RWPE2 (cell line): ENCODE results near the gene MYMK.

ENCODE experiments used
- ATAC-seq: fragments of 200-7000 bp; cut with Tn5 transposase; 3 replicates; pipeline ENCODE4 v1.9.1; 2021; ENCODE audit warnings: low read depth
- DNase-seq: peaks from one replicate; pipeline ENCODE4 v3.0.0-alpha.2; 2020; ENCODE audit warnings: low spot score
- H3K27ac ChIP-seq: fragments of 450-650 bp; 2 replicates; pipeline ENCODE4 v1.5.1; 2017; ENCODE audit warnings: mild to moderate bottlenecking; ENCODE audit not compliant: poor library complexity, severe bottlenecking
- H3K27me3 ChIP-seq: fragments of 250-450 bp; sonication (Bioruptor Pico); 2 replicates; pipeline ENCODE4 v1.5.1; 2021; ENCODE audit warnings: mild to moderate bottlenecking, moderate library complexity; ENCODE audit not compliant: insufficient read depth, poor library complexity, severe bottlenecking
- H3K36me3 ChIP-seq: fragments of 250-450 bp; sonication (Bioruptor Pico); 2 replicates; pipeline ENCODE4 v1.5.1; 2020; ENCODE audit warnings: low read depth, mild to moderate bottlenecking, moderate library complexity
- H3K4me1 ChIP-seq: fragments of 250-450 bp; sonication (Bioruptor Pico); 2 replicates; pipeline ENCODE4 v1.5.1; 2021; ENCODE audit warnings: mild to moderate bottlenecking, moderate library complexity; ENCODE audit not compliant: insufficient read depth, poor library complexity, severe bottlenecking
- H3K4me3 ChIP-seq: fragments of 250-450 bp; sonication (Bioruptor Pico); 2 replicates; pipeline ENCODE4 v1.5.1; 2021; ENCODE audit warnings: mild to moderate bottlenecking, moderate library complexity; ENCODE audit not compliant: severe bottlenecking
- H3K9me3 ChIP-seq: fragments of 250-450 bp; sonication (Bioruptor Pico); 2 replicates; pipeline ENCODE4 v1.5.1; 2021; ENCODE audit warnings: mild to moderate bottlenecking, moderate library complexity; ENCODE audit not compliant: severe bottlenecking
- TF ChIP-seq, protein P1 (sequence below): fragments of 450-650 bp; IDR thresholded peaks from one replicate; pipeline ENCODE4 v1.5.1; 2017; ENCODE audit warnings: mild to moderate bottlenecking, moderate library complexity; ENCODE audit not compliant: poor library complexity, severe bottlenecking

Gene MYMK

DNA sequence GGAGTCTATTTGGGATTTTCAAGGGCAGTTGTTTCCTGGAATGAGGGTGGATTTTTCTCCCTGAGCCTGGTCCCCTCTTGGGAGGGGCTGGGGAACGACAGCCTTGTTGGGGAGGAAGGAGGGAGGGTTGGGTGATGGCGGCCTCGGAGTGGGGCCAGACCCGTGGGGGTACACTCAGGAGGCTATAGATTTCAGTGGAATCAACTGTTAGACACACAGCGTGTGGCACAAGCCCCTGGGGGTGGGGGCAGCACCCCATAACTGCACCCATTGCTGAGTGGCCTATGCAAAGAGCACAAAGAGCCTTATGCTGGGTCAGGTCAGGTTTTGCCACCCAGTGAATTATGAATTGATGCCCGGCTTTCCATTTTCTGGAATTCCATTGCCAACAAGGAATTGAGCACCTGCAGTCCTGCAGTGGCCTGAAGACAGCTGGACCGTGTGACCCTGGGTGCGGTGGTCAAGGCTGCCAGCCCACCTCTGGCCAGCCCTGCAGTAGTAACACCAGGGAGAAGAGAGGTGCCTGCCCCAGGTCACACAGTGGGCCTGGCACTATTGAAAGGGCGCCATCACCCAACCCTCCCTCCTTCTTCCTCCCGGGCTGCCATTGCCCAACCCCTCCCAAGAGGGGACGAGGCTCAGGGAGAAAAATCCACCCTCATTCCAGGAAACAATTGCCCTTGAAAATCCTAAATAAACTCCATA, 8.4 kb downstream of the MYMK start:
- Histone ChIP-seq H3K36me3 (no peaks in the 10 kb centered on the region), H3K27ac (no peak overlapping the region), H3K27me3 (no peaks in the 10 kb centered on the region), H3K4me1 (no peaks in the 10 kb centered on the region), H3K4me3 (no peak overlapping the region), H3K9me3 (no peaks in the 10 kb centered on the region)
- no peak for DNase-seq
- TF ChIP-seq, protein P1, sequence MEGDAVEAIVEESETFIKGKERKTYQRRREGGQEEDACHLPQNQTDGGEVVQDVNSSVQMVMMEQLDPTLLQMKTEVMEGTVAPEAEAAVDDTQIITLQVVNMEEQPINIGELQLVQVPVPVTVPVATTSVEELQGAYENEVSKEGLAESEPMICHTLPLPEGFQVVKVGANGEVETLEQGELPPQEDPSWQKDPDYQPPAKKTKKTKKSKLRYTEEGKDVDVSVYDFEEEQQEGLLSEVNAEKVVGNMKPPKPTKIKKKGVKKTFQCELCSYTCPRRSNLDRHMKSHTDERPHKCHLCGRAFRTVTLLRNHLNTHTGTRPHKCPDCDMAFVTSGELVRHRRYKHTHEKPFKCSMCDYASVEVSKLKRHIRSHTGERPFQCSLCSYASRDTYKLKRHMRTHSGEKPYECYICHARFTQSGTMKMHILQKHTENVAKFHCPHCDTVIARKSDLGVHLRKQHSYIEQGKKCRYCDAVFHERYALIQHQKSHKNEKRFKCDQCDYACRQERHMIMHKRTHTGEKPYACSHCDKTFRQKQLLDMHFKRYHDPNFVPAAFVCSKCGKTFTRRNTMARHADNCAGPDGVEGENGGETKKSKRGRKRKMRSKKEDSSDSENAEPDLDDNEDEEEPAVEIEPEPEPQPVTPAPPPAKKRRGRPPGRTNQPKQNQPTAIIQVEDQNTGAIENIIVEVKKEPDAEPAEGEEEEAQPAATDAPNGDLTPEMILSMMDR: no peak
- no peak for ATAC-seq

DNA sequence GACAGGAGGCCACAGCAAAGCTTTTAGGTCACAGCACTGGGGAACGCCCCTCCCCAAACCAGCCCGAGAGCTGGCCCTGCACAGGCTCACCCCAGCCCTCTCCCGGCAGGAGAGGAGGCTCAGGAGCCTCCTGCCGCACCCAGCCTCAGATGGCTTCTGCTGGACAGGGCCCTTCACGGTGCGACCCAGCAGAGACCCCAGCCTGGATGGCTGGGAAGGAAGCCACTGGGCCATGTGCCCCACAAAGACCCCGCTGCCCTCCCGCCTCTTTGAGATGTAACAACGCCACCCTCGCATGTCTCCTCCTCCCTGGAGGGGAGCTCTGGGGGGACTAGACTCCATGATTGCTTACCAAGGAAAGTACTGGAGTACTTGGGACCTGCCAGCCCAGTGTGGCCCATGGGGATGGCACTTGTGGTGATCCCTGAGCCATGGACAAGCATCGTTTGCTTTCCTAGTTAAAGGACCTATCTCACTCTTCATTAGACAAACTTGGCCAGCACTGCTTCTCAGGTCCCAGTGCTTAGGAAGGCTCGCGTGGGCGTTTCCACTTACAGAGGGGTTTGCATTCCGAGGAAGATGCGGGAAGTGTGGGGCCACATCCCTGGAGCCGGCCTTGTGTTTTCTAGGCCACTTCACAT, 9.0 kb downstream of the MYMK start:
- H3K27me3 ChIP-seq: no peaks in the 10 kb centered on the region
- no peak for DNase-seq
- ATAC-seq: no peak

DNA sequence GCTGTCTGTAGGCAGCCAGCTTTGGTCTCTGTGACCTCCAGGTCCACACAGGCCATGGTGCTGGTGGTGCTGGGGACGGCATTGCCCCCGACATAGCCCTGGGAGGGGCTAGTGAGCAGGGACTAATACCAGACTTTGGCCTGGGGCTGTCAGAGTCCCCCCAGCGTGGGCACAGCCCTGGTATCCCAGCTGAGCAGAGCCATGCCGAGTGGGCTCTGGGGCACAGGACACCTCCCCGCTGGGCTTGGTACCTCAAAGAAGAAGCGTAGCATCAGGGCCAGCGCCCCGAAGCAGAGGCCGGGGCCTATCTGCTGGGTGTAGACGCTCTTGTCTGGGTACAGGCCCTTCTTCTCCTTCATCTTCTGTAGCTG, 9.5 kb downstream of the MYMK start:
- Histone ChIP-seq H3K27me3 (no peaks in the 10 kb centered on the region), H3K36me3 (no peaks in the 10 kb centered on the region), H3K4me3 (no peak overlapping the region), H3K9me3 (no peaks in the 10 kb centered on the region), H3K27ac (no peak overlapping the region), H3K4me1 (no peaks in the 10 kb centered on the region)
- no peak for DNase-seq
- TF ChIP-seq, protein P1: no peak
- no peak for ATAC-seq

More for the DNA sequence above, 9.0 kb downstream of the MYMK start:
- Histone ChIP-seq H3K36me3 (no peaks in the 10 kb centered on the region), H3K9me3 (no peaks in the 10 kb centered on the region), H3K27ac (no peak overlapping the region), H3K4me3 (no peak overlapping the region), H3K4me1 (no peaks in the 10 kb centered on the region)
- TF ChIP-seq, protein P1: no peak

DNA sequence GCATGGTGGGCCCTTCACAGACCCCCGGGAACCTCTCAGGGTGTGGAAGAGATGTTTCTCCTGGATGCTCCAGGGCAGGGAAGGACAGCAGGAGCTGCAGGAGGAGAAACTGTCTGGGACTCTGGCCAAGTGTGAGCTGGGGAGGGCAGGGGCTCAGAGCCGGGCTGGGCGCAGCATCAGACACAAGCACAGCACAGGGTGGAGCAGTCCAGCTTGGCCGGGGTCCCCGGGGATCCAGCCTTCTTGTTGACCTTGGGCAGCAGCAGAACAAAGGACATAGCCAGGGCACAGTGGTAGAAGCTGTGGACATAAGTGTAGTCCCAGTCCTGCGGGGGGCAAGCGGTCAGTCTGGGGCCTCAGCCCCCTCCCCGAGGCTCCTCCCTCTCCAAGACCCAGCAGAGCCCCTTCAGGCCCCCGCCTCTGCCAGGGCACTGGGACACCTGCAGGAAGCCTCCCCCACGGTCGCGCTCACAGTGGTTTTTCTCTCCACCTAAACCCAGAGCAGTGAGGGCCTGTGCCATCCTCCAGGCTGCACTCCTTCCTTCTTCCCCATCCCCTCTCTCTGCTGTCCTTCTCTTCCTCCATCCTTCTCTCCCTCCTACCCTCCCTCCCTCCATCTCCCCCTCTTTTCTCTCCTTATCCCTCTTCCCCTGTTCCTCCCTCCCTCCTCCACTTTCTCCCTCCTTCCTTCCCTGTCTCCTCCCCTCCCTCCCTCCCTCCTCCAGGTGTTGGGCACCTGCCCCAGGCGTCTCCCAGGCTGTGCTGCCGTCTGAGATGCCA, 10.1 kb downstream of the MYMK start:
- ATAC-seq (no peak), DNase-seq (no peak)
- Histone ChIP-seq H3K27me3 (no peaks in the 10 kb centered on the region), H3K9me3 (no peaks in the 10 kb centered on the region), H3K4me3 (no peak overlapping the region), H3K27ac (no peak overlapping the region), H3K4me1 (no peaks in the 10 kb centered on the region), H3K36me3 (no peaks in the 10 kb centered on the region)
- TF ChIP-seq, protein P1: no peak
